GM10248 (cell line): ENCODE data around the gene CD36.

ENCODE experiments used
- CTCF ChIA-PET: fragments of 300-600 bp; sonication (Branson Sonifier 250); formaldehyde crosslinking; extraction: SDS; loops from one replicate; lab custom pipeline; 2021; ENCODE audit warnings: antibody characterized with exemption; lab: Yijun Ruan, JAX
- POLR2A ChIA-PET: fragments of 350-650 bp; sonication (Branson Sonifier 250); formaldehyde crosslinking; extraction: SDS; loops from one replicate; lab custom pipeline; 2020; ENCODE audit warnings: antibody characterized with exemption; lab: Yijun Ruan, JAX
- DNase-seq: peaks from one replicate; pipeline ENCODE4 v3.0.0; 2012; ENCODE audit errors: extremely low spot score
- TF ChIP-seq, protein P1 (sequence below): IDR thresholded peaks from 2 replicates; pipeline ENCODE4 v1.5.1; 2012; ENCODE audit warnings: mild to moderate bottlenecking, low read depth; ENCODE audit errors: extremely low read depth, missing control alignments, control extremely low read depth

CD36 gene

DNA sequence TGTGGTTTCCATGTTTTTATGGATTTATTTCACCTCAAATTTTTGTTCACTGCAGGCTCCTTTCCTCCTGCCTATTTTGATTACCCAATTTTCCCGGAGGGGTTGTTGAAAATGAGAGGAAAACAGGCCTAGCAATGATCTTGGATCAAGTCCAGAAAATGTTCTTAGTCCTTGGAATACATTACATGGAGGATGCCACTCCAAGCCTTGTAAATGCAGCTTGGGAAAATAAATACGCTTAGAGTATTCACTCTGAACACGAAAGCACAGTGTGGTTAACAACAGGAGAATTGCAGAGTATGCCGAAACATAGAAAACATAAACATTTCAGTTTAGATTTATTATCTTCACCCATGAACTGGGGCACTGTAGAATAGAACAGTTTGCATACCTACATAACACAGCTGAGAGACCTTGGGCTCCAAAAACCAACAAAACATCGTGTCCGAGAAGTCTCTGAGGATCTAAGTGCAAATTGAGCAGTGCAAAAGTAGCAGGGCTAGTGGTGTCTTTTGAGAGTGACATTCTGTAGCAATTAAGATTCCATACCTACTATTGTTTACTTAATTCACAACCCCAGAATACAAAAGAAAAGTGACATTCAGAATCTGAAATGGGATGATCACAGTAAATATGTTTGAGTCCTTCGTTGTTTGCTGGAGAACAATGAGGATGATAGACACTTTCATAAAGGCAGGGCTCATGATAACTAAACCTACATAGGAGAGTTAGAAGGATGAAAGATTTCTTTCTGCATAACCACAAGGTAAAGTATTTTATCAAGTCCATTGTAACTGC lies 7.6 kb upstream of the CD36 start:
- POLR2A ChIA-PET, result no interaction called here
- CTCF ChIA-PET, result no interaction called here
- TF ChIP-seq, protein P1, sequence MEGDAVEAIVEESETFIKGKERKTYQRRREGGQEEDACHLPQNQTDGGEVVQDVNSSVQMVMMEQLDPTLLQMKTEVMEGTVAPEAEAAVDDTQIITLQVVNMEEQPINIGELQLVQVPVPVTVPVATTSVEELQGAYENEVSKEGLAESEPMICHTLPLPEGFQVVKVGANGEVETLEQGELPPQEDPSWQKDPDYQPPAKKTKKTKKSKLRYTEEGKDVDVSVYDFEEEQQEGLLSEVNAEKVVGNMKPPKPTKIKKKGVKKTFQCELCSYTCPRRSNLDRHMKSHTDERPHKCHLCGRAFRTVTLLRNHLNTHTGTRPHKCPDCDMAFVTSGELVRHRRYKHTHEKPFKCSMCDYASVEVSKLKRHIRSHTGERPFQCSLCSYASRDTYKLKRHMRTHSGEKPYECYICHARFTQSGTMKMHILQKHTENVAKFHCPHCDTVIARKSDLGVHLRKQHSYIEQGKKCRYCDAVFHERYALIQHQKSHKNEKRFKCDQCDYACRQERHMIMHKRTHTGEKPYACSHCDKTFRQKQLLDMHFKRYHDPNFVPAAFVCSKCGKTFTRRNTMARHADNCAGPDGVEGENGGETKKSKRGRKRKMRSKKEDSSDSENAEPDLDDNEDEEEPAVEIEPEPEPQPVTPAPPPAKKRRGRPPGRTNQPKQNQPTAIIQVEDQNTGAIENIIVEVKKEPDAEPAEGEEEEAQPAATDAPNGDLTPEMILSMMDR, result no peak
- no peak for DNase-seq

DNA sequence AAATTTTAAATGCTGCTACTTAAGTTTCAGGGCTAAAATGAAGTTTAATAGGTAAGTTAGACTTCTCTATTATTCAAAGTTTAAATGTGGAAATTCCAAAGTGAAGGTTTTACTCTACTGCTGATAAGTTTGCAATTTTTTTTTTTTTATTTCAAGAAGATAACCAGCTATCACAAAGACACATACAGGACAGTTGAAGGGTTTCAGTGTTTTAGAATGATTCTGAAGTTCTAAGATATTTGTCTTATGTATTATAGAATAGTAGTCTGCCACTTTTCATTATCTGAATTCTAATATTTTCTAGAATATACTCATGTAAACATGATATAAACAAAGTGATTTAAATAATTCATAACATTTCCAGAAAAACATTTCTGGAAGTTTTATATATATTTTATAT lies 7.0 kb upstream of the CD36 start:
- no peak for DNase-seq
- TF ChIP-seq, protein P1, result no peak
- ChIA-PET CTCF (interaction anchor here (1.2 kb wide), 1 partner anchor 25 kb away, joined by 4 read pairs; no protein-coding TSS in a partner anchor), POLR2A (no interaction called here)

DNA sequence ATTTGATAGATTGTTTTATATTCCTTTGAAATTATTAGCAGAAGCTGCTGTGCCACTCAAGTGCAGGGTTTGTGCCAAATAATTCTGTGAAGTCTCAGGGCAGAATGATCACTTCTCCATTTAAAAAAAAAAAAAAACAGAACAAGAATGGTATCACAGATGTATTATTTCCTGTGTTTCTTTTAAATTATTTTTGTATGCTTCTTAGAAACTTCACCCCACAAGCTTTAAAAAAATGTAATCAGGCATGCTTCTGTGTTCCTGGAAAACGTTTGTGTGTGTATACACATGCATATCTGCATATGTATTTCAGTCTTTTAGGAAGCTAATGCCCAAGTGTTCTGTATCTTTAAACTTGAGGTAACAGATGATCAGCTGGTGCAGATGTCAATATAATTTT lies 6.3 kb upstream of the CD36 start:
- POLR2A ChIA-PET, result no interaction called here
- no peak for DNase-seq
- TF ChIP-seq, protein P1, result no peak
- CTCF ChIA-PET, result interaction anchor here (1.2 kb wide), 1 partner anchor 26 kb away, joined by 4 read pairs; no protein-coding TSS in a partner anchor

DNA sequence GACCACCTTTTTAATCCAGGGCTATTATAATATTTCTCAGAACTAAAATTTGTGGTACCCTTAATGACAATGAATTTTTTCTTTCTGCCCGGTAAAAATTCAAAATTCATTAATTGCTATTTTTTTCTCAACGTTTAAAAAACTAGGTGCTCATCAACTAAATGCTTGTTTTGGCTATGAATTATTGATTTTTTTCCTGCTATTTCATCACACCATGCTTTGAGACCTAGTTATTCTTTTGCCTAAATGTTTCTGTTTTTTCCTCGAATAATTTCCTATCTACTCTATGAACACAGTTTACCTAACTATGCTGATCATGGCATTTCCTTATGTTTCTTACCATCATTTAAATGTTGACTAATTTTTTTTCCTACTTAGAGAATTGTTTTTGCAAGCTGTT lies 5.6 kb upstream of the CD36 start:
- ChIA-PET CTCF (interaction anchor here (1.2 kb wide), 1 partner anchor 27 kb away, joined by 4 read pairs; no protein-coding TSS in a partner anchor), POLR2A (no interaction called here)
- DNase-seq, result no peak
- TF ChIP-seq, protein P1, result no peak

DNA sequence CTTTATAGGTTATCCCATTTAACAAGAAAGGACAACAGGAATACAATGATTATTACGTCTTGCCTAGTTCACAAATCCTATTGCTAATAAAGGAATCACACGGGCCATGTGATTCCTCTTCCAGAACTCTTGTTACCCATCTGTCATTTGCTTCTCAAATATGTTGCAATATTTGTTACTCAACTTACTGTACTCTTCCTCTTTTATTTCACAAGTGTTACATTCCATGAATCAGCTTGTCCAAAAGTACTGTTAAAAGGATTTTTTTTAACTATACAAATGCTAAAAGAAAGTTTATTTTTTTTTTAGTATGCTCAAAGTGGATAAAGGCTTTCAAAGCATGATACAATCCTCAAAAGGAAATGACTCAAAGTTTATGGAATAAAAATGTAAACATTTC lies 3.9 kb upstream of the CD36 start:
- DNase-seq, result no peak
- POLR2A ChIA-PET, result no interaction called here
- TF ChIP-seq, protein P1, result no peak
- CTCF ChIA-PET, result no interaction called here

DNA sequence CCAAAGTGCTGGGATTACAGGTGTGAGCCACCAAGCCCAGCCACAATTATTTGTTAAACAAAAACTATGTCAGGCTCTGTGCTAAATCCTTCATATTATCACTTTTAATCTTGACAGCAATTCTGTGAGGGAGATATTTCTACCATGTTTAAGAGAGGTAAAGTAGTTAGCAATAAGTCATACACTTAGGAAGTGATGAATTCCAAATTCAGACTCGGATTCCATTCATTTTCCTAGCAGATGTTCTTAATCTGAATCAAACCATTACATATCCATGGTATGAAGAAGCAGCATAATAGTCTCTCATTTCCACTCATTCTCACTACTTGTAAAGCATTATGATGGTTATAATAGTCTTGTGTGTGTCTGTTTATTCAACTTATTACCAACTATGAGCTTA lies 2.9 kb upstream of the CD36 start:
- POLR2A ChIA-PET, result no interaction called here
- CTCF ChIA-PET, result interaction anchor here (1.0 kb wide), 1 partner anchor 23 kb away, joined by 3 read pairs; no protein-coding TSS in a partner anchor
- TF ChIP-seq, protein P1, result no peak
- no peak for DNase-seq
